Heart left ventricle (tissue), 13 donors: ENCODE data around the gene CBLB.

Experiments
- CTCF ChIP-seq, 12 donors: fragments of 200-600 bp; sonication (generic) in 4 of 12; IDR thresholded peaks; one replicate each; pipeline versions ENCODE4 v1.5.0 to v1.8.0; 2018 to 2022; ENCODE audit warnings: antibody characterized with exemption in 12 of 12, mild to moderate bottlenecking in 5 of 12
- POLR2A ChIP-seq, 2 donors: fragments of 450-650 bp; IDR thresholded peaks; one replicate each; pipeline ENCODE4 v1.6.1; 2017; ENCODE audit warnings: antibody characterized with exemption in 2 of 2, mild to moderate bottlenecking in 2 of 2, moderate library complexity in 2 of 2
- donor health status: ischemic (EF 13 %, LVEDD 7.1; RV severe dilation, severe dysfunction).
- donor health status: DM: no; HTN: yes; CAD: no.
- donor health status: DM: no; HTN: no; CAD: no.
- donor health status: ischemic (EF 25% LVEDD 6.9; RV normal size, moderate dysfunction).
- donor health status: ischemic (EF 25% LVEDD 5.7; RV mildly dilated, moderate dysfunction).
- donor health status: ischemic (EF 35%, LVEDD 5.7; RV mildly dilated, moderate dysfunction).
- donor health status: nonischemic (EF 11% LVEDD 7.7; RV severe dilation, severe dysfunction).
- donor health status: DM: yes; HTN: yes; CAD: no.
- donor health status: PGD.
- donor health status: ischemic (EF 29% LVEDD 5.4; RV normal size, mild dysfunction).
- donor health status: nonischemic (EF 23%, LVEDD 6.1; RV moderate dilation, normal function).

- TF ChIP-seq CTCF (IDR thresholded peaks at IDR 0.05) = no peak
- TF ChIP-seq POLR2A (IDR thresholded peaks at IDR 0.05) = no peak
Measured at GRCh38 chr3:105752791-105753415, 115.9 kb downstream of the CBLB start.
